ENCODE measurements around the gene CHRNG.

CHRNG gene

GRCh38 chr2:232506709-232507108, 32.8 kb upstream of the CHRNG start:
- no peak for DNase-seq

GRCh38 chr2:232508251-232508650, 31.2 kb upstream of the CHRNG start:
- DNase-seq: no peak

DNA sequence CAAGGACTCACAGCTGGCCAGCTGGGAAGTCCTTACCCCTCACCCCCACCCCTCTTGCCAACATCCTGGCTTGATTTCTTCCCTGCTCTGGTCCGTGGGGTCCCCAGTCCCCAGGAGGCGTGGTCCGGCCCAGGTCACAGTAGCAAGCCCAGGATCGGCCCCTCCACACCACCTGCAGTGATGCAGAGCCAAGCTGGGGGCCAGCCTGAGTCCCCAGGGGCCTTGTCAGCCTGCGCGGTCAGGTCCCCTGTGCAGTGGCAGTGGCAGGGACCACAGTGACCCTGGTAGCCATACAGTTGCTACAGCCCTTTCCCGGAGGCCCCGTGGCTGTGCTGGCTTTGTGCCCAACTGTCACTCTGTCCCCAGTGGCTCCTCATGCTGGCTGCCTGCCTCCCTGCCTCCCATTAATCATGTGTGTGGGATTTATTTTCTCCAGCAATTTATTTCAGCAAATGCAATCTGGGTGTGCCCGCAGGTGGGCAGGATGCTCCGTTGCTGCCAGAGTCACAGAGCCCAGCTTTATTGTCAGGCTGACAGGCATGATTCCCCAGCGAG, 28.1 kb upstream of the CHRNG start:
- no peak for DNase-seq

GRCh38 chr2:232512602-232513001, 26.9 kb upstream of the CHRNG start:
- no peak for DNase-seq

GRCh38 chr2:232513353-232513752, 26.1 kb upstream of the CHRNG start:
- no peak for DNase-seq

GRCh38 chr2:232515639-232516038, 23.9 kb upstream of the CHRNG start:
- no peak for DNase-seq

DNA sequence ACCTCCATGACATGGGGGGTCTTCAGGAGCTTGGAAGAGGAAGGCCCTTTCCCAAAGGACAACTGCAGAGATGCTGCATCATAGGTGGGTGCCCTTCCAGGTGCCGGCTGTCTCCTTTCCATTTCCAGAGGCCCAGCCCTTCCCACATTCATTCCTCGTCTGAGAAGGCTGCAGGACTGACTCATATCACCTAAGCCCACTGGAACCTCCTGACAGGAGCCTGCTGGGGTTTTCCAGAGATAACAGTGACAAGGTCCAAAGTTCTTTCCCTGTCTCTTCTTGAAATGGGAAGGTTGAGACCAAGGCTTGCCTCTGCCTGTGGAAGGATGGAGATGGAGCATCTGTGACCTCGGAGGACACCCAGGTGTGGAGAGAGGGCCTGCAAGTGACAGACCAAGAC, 22.9 kb upstream of the CHRNG start:
- no peak for DNase-seq

DNA sequence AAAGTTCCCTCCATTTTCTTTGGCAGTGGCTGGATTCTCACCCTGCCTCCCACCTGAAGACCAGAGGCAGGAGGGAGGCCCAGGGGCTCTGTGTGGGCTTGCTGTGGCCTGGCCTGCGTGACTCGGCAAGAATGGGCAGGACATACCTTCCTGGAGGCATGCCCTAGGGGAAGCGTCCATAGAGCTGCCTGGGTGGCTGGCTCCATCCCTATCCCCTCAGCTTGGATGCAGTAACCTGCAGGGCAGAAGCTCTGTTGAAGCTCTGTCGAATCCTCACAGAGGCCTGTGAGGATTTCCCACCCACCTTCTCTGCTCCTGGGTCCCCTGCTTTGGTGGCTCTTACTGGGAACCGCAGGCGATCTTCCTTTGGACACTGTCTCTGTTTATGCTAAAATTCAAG, 20.6 kb upstream of the CHRNG start:
- DNase-seq: no peak

DNA sequence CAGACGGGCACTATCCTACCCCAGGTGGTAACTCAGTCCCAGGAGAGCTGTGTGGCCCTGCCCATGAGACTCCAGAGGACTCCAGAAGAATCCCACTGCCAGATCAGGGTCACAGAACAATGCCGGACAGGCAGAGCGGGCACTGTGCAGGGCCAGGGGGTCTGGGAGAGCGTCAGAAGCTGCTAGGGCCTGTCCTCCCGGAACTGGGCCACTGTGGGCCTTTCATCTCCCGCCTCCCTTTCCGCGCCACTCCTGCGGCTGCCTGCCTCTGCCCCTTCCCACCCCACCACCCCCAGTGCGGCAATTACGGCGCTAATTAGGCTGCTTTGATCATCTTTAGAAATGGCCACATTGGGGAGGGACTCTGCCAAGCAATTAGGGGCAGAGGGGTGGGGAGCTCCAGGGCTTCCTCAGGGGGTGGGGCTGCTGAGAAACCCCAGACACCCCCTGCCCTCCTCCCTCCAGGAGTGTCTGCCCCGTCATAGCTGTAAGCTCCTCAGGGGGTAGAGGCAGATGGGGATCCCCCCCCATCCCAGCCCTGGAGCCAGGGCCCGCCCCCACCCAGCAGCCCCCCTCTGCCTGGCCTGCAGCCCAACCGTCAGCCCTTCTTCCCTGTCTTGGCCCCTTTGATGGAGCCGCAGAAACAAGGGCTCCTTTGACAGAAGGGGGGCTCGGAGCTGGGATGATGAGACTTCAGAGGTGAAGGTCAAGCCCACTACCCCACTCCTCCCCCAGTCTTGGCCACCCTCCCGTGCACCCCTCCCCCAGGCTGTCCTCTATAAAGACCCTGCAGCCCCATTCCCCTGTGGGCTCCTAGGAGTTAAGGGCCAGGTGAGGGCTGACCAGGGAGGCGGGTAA, 19.7 kb upstream of the CHRNG start, which contains the start of gene PRSS56:
Gene PRSS56, plus strand, starts transcription at position 808 of the 858 bp plus-strand sequence. CDS start 211 bp downstream, outside the sequence.
- DNase-seq: no peak

GRCh38 chr2:232520489-232520888, 19.0 kb upstream of the CHRNG start:
- no peak for DNase-seq

DNA sequence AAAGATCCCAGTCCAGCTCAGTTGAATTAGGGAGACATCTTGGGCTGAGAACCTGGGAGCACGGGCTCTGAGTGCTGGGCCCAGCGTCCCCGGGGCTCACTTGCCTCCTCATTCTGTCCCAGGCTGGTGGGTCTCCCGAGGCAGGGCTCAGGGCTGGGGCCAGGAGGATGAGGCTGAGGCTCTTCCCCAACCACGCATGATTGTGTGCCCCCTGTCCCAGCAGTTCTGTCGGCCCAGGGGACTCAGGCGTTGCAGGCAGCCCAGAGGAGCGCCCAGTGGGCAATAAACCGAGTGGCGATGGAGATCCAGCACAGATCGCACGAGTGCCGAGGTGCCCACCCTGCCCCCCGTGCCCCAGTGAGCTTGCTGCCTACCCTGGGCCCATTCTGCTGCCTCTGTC, 18.4 kb upstream of the CHRNG start:
- no peak for DNase-seq

- DNase-seq: no peak
Measured at GRCh38 chr2:232521959-232522622, 17.4 kb upstream of the CHRNG start.

DNA sequence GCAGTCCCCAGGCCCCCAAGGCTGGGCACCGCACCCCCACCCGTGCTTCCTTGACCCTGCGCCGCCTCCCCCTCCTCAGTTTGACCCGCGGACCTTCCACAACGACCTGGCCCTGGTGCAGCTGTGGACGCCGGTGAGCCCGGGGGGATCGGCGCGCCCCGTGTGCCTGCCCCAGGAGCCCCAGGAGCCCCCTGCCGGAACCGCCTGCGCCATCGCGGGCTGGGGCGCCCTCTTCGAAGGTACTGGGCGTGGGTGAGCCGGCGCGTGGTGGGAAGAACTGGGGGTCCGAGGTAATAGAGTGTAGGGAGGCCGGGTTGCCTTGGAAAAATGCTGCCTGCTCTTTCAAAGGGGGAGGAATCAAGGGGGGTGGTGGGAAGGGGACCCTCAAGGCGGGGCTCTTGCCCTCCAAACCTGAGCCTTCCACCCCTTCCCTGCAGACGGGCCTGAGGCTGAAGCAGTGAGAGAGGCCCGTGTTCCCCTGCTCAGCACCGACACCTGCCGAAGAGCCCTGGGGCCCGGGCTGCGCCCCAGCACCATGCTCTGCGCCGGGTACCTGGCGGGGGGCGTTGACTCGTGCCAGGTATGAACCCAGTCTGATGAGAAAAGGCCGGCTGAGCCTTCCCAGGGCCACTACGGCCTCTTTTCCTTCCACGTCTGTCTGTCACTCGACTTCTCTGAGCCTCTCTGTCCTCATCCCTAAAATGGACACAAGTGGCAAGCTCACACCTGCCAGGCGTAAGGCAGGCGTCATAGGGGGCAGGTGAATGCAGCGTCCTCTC, 16.7 kb upstream of the CHRNG start:
- no peak for DNase-seq

DNA sequence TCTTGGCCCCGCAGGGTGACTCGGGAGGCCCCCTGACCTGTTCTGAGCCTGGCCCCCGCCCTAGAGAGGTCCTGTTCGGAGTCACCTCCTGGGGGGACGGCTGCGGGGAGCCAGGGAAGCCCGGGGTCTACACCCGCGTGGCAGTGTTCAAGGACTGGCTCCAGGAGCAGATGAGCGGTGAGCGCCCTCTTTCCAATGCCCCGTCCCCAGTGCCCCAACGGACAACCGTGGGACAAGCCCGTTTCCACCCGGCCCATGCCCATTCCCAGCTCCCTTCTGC, 16.1 kb upstream of the CHRNG start:
- no peak for DNase-seq

DNA sequence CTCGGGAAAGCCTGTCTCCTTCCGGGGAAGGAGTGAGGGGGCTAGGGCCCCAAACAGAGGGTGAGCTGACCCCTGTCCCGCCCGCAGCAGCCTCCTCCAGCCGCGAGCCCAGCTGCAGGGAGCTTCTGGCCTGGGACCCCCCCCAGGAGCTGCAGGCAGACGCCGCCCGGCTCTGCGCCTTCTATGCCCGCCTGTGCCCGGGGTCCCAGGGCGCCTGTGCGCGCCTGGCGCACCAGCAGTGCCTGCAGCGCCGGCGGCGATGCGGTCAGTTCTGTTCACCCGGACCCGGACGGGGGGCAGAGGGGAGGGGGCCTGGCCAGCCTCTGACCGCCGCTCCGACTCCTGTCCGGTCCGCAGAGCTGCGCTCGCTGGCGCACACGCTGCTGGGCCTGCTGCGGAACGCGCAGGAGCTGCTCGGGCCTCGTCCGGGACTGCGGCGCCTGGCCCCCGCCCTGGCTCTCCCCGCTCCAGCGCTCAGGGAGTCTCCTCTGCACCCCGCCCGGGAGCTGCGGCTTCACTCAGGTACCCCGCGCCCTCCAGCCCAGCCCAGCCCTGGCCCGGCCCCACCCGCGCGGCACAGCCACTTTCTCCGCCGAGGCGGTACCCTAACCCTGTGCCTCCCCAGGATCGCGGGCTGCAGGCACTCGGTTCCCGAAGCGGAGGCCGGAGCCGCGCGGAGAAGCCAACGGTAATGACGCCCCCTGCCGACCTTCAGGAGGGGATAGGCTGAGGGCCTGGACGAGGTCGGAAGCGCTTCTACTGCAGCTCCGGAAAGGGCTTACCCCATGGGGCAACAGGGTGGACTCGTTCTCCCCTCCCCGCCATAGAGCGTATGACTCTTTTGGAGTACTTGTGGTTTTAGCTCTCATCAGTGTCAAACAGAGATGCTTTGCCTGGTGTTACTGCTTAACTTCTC, 15.6 kb upstream of the CHRNG start:
- DNase-seq: no peak

GRCh38 chr2:232524771-232525170, 14.7 kb upstream of the CHRNG start:
- no peak for DNase-seq

- DNase-seq: no peak
Measured at GRCh38 chr2:232525199-232525598, 14.3 kb upstream of the CHRNG start.

GRCh38 chr2:232525791-232526371, 13.6 kb upstream of the CHRNG start, which contains the start of gene CHRND:
TSS of gene CHRND (plus strand) at chr2:232526160. CDS start at chr2:232526216, 56 bp downstream.
- peak; percentile 64 for DNase-seq

GRCh38 chr2:232526372-232526941, 13.0 kb upstream of the CHRNG start:
- no peak for DNase-seq

DNA sequence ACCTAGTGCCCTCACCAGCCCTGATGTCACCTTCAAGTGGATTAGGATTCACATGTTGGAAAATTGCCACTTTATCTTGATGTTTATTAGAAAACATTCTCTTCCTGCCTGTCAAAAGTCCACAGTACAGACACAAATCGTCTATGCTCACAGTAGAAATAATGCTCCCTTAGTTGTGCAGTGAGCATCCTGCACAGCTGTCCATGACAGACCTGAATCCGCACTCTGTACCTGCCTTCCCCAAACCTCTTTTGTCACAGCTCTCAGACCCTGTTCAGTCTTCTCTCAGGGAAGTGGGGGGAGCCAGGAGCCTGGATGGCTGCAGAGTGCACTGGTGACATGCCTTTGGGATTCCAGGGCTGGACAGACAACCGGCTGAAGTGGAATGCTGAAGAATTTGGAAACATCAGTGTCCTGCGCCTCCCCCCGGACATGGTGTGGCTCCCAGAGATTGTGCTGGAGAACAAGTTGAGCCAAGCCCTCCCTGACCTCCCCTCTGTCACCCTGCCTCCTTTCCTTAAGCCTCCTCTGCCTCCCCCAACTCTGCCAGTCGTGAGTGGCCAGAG, 11.5 kb upstream of the CHRNG start:
- no peak for DNase-seq
